Stimulated activated CD8-positive, alpha-beta memory T cell treated with anti-CD3 and anti-CD28 coated beads, Interleukin-12 subunit alpha, Interleukin-12 subunit beta, amount 100 ng/mL, for 4 hours (primary cell): ENCODE measurements around the gene PPDPF.
"Not testable (repeated sequence)": the region's sequence is repeated elsewhere in the genome, so short reads cannot be mapped to it uniquely, and the experiment has no call there.

Experiments
- DNase-seq: peaks from one replicate; pipeline ENCODE4 v3.0.0-alpha.2; 2020; ENCODE audit warnings: low read depth

Gene PPDPF

DNA sequence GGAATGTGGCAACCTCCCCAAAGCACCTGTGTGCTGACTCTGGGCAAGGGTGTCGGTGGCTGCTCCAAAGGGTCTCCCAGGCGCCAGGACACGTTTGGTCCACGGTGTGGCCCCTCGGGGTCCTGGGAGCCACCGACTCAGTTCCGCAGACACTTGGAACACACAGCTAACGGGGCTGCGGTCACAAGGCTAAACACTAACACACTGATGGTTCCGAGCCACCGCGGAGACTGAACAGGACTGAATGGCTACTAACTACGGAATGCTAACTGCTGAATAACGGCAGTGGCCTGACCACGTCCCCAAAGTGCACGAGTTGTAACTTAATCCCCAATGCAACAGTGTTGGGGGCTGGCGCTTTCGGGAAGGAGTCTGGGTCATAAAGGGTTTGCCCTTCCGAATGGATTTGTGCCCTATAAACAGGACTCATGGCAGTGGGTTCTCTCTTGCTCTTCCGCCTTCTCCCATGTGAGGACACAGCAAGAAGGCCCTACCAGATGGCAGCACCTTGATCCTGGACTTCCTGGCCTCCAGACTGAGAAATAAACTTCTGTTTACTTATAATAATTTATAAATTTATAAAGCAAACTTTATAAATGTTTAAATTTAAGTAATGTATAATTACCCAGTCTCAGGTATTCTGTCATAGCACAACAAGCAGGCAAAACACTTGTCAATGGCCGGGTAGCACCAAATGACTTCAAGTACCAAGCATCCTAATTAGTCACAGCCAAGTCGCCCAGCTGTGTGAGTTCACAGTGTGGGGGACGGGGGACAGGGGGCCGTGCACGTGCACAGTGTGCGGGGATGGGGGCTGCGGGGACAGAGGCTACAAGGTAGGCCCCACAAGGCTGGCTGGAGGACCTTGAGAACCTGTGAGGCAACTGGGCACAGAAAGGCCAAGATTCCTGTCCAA is 19.4 kb upstream of the PPDPF start:
- DNase-seq: no peak

- DNase-seq: no peak
These were observed 18.5 kb upstream of the PPDPF start for GRCh38 chr20:63501818-63502670.

- DNase-seq: no peak
These were observed 17.8 kb upstream of the PPDPF start for GRCh38 chr20:63502671-63503172.

DNA sequence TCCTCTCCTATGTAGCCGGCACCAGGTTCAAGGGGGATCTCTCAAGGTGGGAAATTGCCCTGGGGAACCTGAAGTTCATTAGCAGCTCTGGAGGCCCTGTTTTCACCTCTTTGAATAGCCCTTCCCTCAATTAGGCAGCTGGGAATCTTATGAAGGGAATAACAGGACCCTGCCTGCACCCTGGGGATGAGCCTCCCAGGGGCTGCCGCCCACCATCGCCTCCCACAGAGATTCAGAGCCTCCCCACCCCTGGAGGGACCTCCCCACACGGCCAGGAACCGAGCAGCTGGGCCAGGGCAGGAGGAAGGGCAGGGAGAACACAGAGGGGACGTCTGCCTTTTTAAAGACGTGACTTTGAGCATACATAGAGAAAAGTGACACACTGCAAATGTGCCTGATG is 17.0 kb upstream of the PPDPF start:
- no peak for DNase-seq

DNA sequence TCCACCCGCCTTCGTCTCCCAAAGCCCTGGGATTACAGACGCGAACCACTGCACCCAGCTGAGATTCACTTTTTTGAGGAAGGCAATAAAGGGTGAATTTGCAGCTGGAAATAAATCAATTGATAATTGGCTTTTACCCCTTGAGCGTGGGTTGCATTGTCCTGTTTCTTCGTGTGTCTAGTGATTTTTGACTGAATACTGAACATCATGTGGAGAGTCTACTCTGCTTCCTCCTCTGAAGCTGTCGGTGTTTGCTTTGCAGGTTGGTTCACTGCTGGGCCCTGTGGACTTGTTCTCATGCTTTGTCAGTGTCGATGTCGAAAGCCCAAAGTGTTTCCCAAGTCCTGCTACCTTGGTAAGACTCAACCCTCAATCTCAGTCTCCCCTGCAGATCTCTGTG is 15.9 kb upstream of the PPDPF start:
- DNase-seq: no peak

GRCh38 chr20:63505281-63505680 is 15.3 kb upstream of the PPDPF start:
- DNase-seq: no peak

DNA sequence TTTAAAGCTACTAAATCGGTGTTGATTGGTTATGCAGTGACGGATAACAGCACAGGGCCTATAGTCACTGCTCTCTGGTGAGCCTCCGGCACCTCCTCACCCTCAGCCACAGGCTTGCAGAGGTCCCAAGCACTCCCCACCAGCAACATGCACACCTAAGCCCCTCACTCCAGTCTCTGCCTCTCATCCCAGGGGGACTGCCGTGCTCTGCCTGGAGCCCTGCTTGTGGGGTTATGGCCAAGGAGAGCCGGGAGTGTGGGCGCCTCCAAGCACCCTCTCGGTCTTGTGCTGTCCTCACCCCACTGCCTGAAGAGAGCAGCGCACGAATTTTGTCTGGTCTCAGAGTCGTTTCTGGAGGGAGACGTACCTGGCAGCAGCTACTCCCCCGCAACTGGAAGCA is 14.8 kb upstream of the PPDPF start:
- no peak for DNase-seq

GRCh38 chr20:63507083-63507743 is 13.4 kb upstream of the PPDPF start:
- no peak for DNase-seq

DNA sequence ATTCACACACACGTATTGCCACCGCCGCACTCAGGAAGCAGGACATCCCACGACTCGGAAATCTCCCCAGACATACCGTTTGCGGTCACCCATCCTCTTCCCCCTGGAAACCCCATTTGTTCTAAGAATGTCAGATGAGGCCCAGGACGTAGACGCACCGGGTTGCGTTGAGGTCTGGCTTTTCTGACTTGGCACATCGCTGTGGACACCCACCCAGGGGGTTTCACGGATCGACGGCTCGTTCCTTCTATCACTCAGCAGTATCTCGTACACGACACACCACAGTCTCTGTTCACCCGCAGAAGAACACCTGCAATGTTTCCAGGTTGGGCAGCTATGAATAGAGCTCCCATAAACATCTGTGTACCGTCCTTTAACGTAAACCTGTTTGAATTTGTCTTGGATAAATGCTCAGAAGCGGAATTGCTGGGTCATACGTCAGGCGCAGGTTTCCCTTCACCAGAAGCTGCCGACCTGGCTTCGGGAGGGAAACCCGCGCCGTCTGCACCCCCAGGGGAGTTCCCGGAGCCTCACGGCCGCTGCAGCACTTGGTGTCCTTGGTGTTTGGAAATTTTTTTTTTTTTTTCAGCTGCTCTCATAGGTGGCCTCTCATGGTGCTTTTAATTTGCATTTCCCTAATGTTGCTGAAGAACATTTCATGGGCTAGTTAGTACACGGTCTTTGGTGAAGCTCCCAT is 12.3 kb upstream of the PPDPF start:
- DNase-seq: no peak

GRCh38 chr20:63509088-63509564 is 11.4 kb upstream of the PPDPF start:
- no peak for DNase-seq

DNA sequence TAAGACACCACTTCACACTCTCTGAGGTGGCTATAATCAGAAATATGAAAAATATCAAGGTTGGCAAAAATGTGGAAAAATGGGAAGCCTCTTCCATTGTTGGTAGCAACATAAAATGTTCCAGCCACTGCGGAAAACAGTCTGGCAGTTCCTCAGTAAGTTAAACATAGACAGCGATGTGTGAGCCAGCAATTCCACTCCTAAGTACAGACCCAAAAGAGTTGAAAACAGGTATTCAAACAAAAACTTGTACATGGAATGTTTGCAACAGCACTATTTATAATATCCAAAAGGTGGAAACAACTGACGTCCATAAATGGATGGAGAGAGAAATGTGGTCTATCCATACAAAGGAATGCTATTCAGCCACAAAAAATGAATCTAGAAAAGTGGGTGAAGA is 7.4 kb upstream of the PPDPF start:
- DNase-seq: no peak

GRCh38 chr20:63514520-63514919 is 6.0 kb upstream of the PPDPF start:
- not testable (repeated sequence) for DNase-seq

GRCh38 chr20:63517376-63518309 is 2.9 kb upstream of the PPDPF start:
- DNase-seq: no peak

- no peak for DNase-seq
These were observed 2.2 kb upstream of the PPDPF start for GRCh38 chr20:63518351-63518861.

DNA sequence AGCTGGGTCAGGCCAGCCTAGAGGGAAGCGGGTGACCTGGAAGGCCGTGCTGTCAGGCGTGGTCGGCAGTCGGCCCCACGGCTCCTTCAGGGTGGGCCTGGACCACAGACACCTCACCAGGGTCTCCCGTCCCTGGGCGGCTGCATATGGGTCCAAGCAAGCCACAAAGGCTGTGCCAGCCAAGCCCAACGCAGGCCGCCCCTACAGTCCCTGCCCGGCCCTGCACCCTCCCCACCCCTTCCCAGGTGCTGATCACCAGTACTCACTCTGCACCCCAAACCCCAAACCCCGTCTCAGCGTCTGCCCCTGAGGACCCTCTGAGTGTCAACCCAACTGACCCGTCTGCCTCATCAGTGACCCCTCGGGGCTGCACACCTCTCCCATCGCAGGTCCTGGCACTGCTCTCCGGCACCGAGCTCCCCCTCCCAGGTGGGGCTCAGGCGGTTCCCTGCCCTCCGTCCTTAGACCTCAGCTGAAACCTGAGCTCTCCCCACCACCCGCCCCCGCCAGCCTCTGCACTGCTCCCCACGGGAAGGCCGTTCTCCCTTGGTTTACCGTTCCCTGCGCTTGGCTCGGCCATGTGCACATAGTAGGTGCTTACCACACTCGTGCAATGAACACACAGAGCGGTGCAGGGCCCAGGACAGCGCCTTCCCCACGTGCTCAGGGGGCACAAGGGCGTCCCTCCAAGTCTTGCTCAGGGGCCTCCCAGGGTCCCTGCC is 1.5 kb upstream of the PPDPF start:
- no peak for DNase-seq

DNA sequence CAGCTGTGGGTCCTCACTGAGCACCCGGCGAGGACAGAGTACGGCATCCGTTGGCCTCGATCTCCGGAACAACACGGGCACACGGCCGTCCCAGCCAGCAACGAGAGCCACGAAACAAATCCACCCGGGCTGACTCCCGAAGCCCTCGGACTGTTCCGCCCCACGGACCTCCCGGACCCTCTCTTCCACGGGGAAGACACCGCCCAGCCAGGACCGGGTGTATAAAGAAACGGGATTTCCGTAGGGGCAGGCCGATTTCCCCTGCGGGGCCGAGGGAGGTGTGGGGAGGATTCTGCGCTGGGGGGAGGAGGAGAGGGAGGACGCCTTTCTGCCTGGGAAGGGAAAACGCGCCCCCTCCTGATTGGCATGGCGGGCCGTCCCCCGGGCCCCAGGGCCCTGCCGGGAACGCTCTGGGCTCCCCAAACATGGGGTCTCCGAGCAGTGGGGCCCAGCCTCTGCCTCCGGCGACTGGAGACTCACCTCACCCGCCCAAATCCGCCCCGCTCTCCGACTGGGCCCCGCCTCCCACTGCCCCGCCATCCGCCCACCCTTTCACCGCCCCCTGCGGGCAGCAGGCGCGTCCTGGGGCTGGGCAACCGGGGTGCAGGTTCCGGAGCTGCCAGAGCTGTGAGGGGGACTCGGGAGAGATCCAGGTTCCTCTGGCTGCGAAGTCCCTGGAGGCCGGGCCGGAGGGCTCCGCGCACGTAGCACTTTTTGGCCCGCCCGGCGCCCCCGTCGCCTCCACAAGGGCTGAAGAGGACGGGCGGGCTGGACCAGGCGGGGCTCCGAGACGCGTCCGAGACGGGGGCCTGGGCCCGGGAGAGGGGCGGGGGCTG is 679 bp upstream of the PPDPF start:
- peak; percentile 54 for DNase-seq

GRCh38 chr20:63520934-63521601 is 503 bp downstream of the PPDPF start:
- peak; percentile 55 for DNase-seq

DNA sequence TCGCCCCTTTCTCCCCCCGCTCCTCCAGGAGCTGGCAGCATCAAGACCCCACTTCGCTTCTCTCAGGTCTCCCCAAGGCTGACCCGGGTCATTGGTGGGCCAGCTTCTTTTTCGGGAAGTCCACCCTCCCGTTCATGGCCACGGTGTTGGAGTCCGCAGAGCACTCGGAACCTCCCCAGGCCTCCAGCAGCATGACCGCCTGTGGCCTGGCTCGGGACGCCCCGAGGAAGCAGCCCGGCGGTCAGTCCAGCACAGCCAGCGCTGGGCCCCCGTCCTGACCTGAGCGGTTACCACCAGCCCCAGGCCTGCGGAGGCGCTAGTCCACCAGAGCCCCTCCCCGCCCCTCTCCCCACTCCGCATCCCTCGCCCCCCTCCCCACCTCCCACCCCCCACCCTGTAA is 1.0 kb downstream of the PPDPF start:
- DNase-seq: no peak
